NK-92 treated with Interleukin-12 subunit alpha and Interleukin-12 subunit beta, amount 100 ng/mL, for 24 hours (cell line): ENCODE measurements around the gene CDH12.
"Not testable (repeated sequence)": the region's sequence is repeated elsewhere in the genome, so short reads cannot be mapped to it uniquely, and the experiment has no call there.

Experiments
- DNase-seq: peaks from one replicate; lab custom pipeline; 2025; lab: John Stamatoyannopoulos, UW

CDH12 gene

GRCh38 chr5:22010808-22011207, 842.3 kb downstream of the CDH12 start:
- not testable (repeated sequence) for DNase-seq

GRCh38 chr5:22001097-22001496, 852.0 kb downstream of the CDH12 start:
- DNase-seq: not testable (repeated sequence)

- not testable (repeated sequence) for DNase-seq
These were observed 867.3 kb downstream of the CDH12 start for GRCh38 chr5:21985799-21986198.

- DNase-seq: not testable (repeated sequence)
These were observed 901.6 kb downstream of the CDH12 start for GRCh38 chr5:21951571-21951970.

- no peak for DNase-seq
These were observed 922.0 kb downstream of the CDH12 start for GRCh38 chr5:21931116-21931515.

- no peak for DNase-seq
These were observed 933.6 kb downstream of the CDH12 start for GRCh38 chr5:21919414-21920022.

GRCh38 chr5:21918451-21918850, 934.7 kb downstream of the CDH12 start:
- DNase-seq: no peak

GRCh38 chr5:21910731-21911130, 942.4 kb downstream of the CDH12 start:
- DNase-seq: no peak

GRCh38 chr5:21895766-21896350, 957.3 kb downstream of the CDH12 start:
- DNase-seq: no peak

- no peak for DNase-seq
These were observed 960.0 kb downstream of the CDH12 start for GRCh38 chr5:21893161-21893560.

GRCh38 chr5:21889581-21889980, 963.6 kb downstream of the CDH12 start:
- DNase-seq: no peak

GRCh38 chr5:21882074-21882745, 970.9 kb downstream of the CDH12 start:
- no peak for DNase-seq

GRCh38 chr5:21880164-21880563, 973.0 kb downstream of the CDH12 start:
- no peak for DNase-seq

GRCh38 chr5:21862986-21863385, 990.2 kb downstream of the CDH12 start:
- no peak for DNase-seq

GRCh38 chr5:21858441-21858840, 994.7 kb downstream of the CDH12 start:
- no peak for DNase-seq

- no peak for DNase-seq
These were observed 996.2 kb downstream of the CDH12 start for GRCh38 chr5:21856987-21857386.

- DNase-seq: no peak
These were observed 1005.8 kb downstream of the CDH12 start for GRCh38 chr5:21847300-21847699.

GRCh38 chr5:21844960-21845359, 1008.2 kb downstream of the CDH12 start:
- no peak for DNase-seq

- no peak for DNase-seq
These were observed 1018.3 kb downstream of the CDH12 start for GRCh38 chr5:21834863-21835262.

- no peak for DNase-seq
These were observed 1021.9 kb downstream of the CDH12 start for GRCh38 chr5:21831145-21831787.

GRCh38 chr5:21826884-21827283, 1026.3 kb downstream of the CDH12 start:
- no peak for DNase-seq

GRCh38 chr5:21823588-21823987, 1029.6 kb downstream of the CDH12 start:
- no peak for DNase-seq

- no peak for DNase-seq
These were observed 1030.0 kb downstream of the CDH12 start for GRCh38 chr5:21823076-21823574.
